DOHH2 (cell line): ENCODE measurements around the gene TNFAIP8L2.
"Not testable (repeated sequence)": the region's sequence is repeated elsewhere in the genome, so short reads cannot be mapped to it uniquely, and the experiment has no call there.

ENCODE experiments used
- H3F3A ChIP-seq: fragments of 200-600 bp; sonication (generic), shearing (Covaris generic); 2 replicates; pipeline ENCODE4 v1.6.0; 2016; ENCODE audit warnings: antibody characterized with exemption, mild to moderate bottlenecking; ENCODE audit not compliant: control insufficient read depth, insufficient read depth
- H3K27ac ChIP-seq: fragments of 200-600 bp; sonication (generic); 2 replicates; pipeline ENCODE4 v1.5.1; 2014; ENCODE audit warnings: low read depth, mild to moderate bottlenecking, low read length, moderate library complexity
- H3K27me3 ChIP-seq: fragments of 200-600 bp; sonication (generic); 2 replicates; pipeline ENCODE4 v1.6.1; 2014; ENCODE audit warnings: mild to moderate bottlenecking, low read length, mixed read lengths; ENCODE audit not compliant: control insufficient read depth
- H3K36me3 ChIP-seq: fragments of 200-600 bp; sonication (generic); 2 replicates; pipeline ENCODE4 v1.6.1; 2014; ENCODE audit warnings: mild to moderate bottlenecking, low read length, moderate library complexity, mixed read lengths; ENCODE audit not compliant: control insufficient read depth
- H3K4me1 ChIP-seq: fragments of 200-600 bp; sonication (generic); 2 replicates; pipeline ENCODE4 v1.6.1; 2014; ENCODE audit warnings: mild to moderate bottlenecking, low read length, mixed read lengths; ENCODE audit not compliant: control insufficient read depth
- H3K4me2 ChIP-seq: fragments of 200-600 bp; sonication (generic); 2 replicates; pipeline ENCODE4 v1.6.0; 2014; ENCODE audit warnings: mild to moderate bottlenecking, low read length, moderate library complexity
- H3K4me3 ChIP-seq: fragments of 200-600 bp; sonication (generic); 2 replicates; pipeline ENCODE4 v1.5.1; 2014; ENCODE audit warnings: mild to moderate bottlenecking, low read length, mixed read lengths
- H3K79me2 ChIP-seq: fragments of 200-600 bp; sonication (generic); 2 replicates; pipeline ENCODE4 v1.6.1; 2014; ENCODE audit warnings: mild to moderate bottlenecking, low read length, mixed read lengths; ENCODE audit not compliant: control insufficient read depth
- H3K9me2 ChIP-seq: fragments of 200-600 bp; sonication (generic); replicated peaks from 2 replicates; pipeline ENCODE4 v1.6.1; 2014; ENCODE audit warnings: mild to moderate bottlenecking, low read length, mixed read lengths; ENCODE audit not compliant: control insufficient read depth
- H3K9me3 ChIP-seq: fragments of 200-600 bp; sonication (generic); 2 replicates; pipeline ENCODE4 v1.6.1; 2014; ENCODE audit warnings: antibody characterized with exemption, low read length, mixed read lengths; ENCODE audit not compliant: control insufficient read depth, insufficient read depth
- H4K20me1 ChIP-seq: fragments of 200-600 bp; sonication (generic); 2 replicates; pipeline ENCODE4 v1.6.0; 2014; ENCODE audit warnings: low read depth, mild to moderate bottlenecking, antibody characterized with exemption, low read length, moderate library complexity; ENCODE audit not compliant: control insufficient read depth, insufficient read depth
- CTCF ChIP-seq: fragments of 200-600 bp; sonication (generic); IDR thresholded peaks from one replicate; pipeline ENCODE4 v1.5.1; 2014; ENCODE audit warnings: antibody characterized with exemption, mild to moderate bottlenecking, low read depth, low read length; ENCODE audit not compliant: poor library complexity, severe bottlenecking
- EZH2phosphoT487 ChIP-seq: fragments of 200-600 bp; sonication (generic); IDR thresholded peaks from 2 replicates; pipeline ENCODE4 v1.6.1; 2017; ENCODE audit warnings: borderline replicate concordance, mild to moderate bottlenecking, antibody characterized with exemption, low read length, moderate library complexity, mixed read lengths

TNFAIP8L2 gene

GRCh38 chr1:151176514-151177045, 20.1 kb downstream of the TNFAIP8L2 start:
- H3K27me3 ChIP-seq: no peaks in the 10 kb centered on the region
- H3K27ac ChIP-seq: no peak overlapping the region
- no peak for TF ChIP-seq CTCF
- no peak for TF ChIP-seq EZH2phosphoT487
- peaks cover 57% of the 10 kb centered on the region for H3K36me3 ChIP-seq
- no peak overlapping the region for H3K4me3 ChIP-seq
- H3F3A ChIP-seq: peaks cover 3% of the 10 kb centered on the region; the same call in 1 of the 2 replicates
- H3K79me2 ChIP-seq: no peaks in the 10 kb centered on the region
- no peaks in the 10 kb centered on the region for H4K20me1 ChIP-seq
- H3K4me1 ChIP-seq: no peaks in the 10 kb centered on the region
- no peak overlapping the region for H3K4me2 ChIP-seq
- H3K9me2 ChIP-seq: no peaks in the 10 kb centered on the region
- no peaks in the 10 kb centered on the region for H3K9me3 ChIP-seq

DNA sequence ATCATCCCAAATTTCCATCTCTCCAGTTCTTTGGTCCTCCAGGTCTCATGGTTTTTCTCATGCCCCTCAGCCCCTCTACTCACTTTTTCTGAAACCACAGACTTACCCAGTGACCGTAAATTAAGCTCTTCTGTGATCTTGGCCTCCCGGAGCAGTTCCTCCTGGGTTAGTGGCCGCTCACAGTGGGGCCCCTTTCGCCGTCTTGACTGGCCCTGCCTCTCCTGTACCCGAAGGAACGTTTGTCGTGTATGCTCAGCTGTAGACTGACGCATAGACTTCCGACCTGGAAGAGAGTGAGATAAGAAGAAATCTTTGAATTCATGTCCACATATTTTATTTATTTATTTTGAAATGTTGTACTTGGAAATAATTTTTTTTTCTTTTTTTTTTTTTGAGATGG, 27.8 kb downstream of the TNFAIP8L2 start:
- Histone ChIP-seq H3K9me2 (no peaks in the 10 kb centered on the region), H3K79me2 (peaks cover 29% of the 10 kb centered on the region), H3F3A (no peaks in the 10 kb centered on the region), H3K36me3 (peaks cover 48% of the 10 kb centered on the region), H3K4me3 (no peak overlapping the region), H3K9me3 (no peaks in the 10 kb centered on the region), H3K27ac (no peak overlapping the region), H3K27me3 (no peaks in the 10 kb centered on the region), H3K4me2 (no peak overlapping the region), H3K4me1 (peaks cover 14% of the 10 kb centered on the region), H4K20me1 (no peaks in the 10 kb centered on the region)
- TF ChIP-seq EZH2phosphoT487 (no peak), CTCF (no peak)

DNA sequence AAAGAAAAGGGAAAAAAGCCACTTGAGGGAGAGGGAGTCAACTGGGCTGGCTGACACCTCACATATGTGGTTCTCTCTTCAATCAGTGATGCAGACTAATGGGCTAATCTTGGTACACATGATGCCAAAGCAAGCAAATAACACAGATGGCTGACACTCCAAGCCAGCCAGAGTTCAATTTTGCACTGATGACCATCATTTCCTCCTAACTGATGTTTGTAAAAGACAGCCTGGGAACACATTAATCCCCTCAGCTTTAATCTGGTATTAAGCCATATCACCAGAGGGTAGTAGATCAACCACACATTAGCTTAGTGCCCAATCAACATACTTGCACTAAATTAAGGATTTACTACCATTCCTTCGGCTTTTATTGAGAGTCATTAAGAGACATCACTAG, 30.8 kb downstream of the TNFAIP8L2 start:
- Histone ChIP-seq H3K36me3 (peaks cover 33% of the 10 kb centered on the region), H3F3A (no peaks in the 10 kb centered on the region), H3K9me2 (no peaks in the 10 kb centered on the region), H4K20me1 (no peaks in the 10 kb centered on the region), H3K27ac (no peak overlapping the region), H3K4me1 (peaks cover 22% of the 10 kb centered on the region), H3K79me2 (peaks cover 36% of the 10 kb centered on the region), H3K9me3 (no peaks in the 10 kb centered on the region), H3K4me3 (no peak overlapping the region), H3K4me2 (no peak overlapping the region), H3K27me3 (no peaks in the 10 kb centered on the region)
- no peak for TF ChIP-seq CTCF
- TF ChIP-seq EZH2phosphoT487: no peak

DNA sequence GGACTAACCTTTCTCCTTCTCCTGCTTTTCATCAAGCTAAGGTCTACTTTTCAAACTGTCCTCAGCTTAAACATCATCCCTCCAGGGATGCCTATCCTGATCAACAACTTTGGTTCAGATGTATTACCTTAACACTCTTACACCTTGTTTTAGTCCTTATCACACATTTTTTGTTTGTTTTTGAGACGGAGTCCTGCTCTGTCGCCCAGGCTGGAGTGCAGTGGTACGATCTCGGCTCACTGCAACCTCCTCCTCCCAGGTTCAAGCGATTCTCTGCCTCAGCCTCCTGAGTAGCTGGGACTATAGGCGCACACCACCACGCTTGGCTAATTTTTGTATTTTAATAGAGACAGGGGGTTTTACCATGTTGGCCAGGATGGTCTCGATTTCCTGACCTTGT, 32.2 kb downstream of the TNFAIP8L2 start:
- H3K27ac ChIP-seq, H3K9me2 ChIP-seq, H3K27me3 ChIP-seq, H3F3A ChIP-seq, H3K9me3 ChIP-seq, H4K20me1 ChIP-seq: not testable (repeated sequence)
- Histone ChIP-seq H3K4me3 (peak overlapping the region; percentile 91), H3K36me3 (peaks cover 25% of the 10 kb centered on the region), H3K4me1 (peaks cover 22% of the 10 kb centered on the region), H3K4me2 (peak overlapping the region; percentile 96), H3K79me2 (peaks cover 36% of the 10 kb centered on the region)
